ENCODE measurements around the gene CCDC57. TPM values are rescaled to one million over a fixed set of nuclear protein-coding genes. Genes with fewer than 3 reads are reported as not detected.

Gene CCDC57
- total and polyA plus RNA-seq, 9 of the 15 experiments (the other 6 are each of a cell fraction or from before 2014, with no cell fraction given), result 0.83 to 36.2 (median 13.6) TPM

DNA sequence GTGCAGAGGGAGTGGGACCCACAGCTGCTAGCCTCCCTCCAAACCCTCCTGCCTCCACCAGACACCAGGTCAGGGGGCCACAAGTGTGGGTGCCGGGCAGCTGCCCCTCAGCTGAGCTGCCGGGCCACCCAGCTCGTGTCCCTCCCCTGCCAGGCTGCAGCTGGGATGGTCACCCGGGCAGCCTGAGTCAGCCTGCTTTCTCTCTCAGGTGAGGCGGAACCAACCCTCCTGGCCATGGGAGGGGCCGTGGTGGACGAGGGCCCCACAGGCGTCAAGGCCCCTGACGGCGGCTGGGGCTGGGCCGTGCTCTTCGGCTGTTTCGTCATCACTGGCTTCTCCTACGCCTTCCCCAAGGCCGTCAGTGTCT lies 23.1 kb upstream of the CCDC57 start (continued):
- TF ChIP-seq, protein P1, sequence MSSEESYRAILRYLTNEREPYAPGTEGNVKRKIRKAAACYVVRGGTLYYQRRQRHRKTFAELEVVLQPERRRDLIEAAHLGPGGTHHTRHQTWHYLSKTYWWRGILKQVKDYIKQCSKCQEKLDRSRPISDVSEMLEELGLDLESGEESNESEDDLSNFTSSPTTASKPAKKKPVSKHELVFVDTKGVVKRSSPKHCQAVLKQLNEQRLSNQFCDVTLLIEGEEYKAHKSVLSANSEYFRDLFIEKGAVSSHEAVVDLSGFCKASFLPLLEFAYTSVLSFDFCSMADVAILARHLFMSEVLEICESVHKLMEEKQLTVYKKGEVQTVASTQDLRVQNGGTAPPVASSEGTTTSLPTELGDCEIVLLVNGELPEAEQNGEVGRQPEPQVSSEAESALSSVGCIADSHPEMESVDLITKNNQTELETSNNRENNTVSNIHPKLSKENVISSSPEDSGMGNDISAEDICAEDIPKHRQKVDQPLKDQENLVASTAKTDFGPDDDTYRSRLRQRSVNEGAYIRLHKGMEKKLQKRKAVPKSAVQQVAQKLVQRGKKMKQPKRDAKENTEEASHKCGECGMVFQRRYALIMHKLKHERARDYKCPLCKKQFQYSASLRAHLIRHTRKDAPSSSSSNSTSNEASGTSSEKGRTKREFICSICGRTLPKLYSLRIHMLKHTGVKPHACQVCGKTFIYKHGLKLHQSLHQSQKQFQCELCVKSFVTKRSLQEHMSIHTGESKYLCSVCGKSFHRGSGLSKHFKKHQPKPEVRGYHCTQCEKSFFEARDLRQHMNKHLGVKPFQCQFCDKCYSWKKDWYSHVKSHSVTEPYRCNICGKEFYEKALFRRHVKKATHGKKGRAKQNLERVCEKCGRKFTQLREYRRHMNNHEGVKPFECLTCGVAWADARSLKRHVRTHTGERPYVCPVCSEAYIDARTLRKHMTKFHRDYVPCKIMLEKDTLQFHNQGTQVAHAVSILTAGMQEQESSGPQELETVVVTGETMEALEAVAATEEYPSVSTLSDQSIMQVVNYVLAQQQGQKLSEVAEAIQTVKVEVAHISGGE (CRISPR knock-in tag; IDR thresholded peaks at IDR 0.05), result 0 out of 6 replicates have a peak, but pooled peaks of 1 of the 3 experiments have one; percentile 8
- TF ChIP-seq NR1H2 (CRISPR knock-in tag; IDR thresholded peaks at IDR 0.05), result peak; percentile 52; the same call in 1 of the 2 replicates

DNA sequence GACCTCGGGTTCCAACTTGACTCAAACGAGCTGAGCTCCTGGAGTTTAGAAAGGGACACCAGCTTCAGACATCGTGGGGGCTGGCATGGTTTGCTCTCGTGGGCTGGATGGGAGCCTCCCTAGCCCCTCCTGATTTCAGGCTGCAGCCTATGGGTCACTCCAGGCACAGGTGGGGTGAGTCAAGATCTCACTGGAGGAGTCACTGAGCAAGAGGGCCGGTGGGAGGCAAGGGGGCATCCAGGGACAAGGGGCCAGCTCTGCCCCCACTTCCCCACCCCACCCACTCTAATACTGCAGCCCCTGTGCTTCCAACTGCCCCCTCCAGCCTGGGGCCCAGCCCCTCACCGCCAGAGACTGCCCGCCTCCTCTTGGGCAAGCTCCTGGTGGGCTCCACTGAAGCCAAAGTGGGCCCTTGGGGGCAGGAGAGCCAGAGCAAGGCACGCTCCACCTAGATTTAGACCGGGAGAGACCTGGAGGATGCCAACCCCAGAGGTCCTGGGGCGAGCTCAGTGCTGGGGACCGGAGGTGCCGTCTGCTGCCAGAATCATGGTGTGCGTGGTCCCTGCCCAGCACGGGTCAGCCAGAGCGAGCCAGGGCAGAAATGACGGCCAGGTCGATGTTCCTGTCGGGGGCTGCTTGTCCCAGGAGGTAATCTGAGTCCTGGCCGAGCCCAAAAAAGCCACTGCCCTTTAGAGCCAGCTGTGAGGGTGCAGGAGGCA lies 22.6 kb upstream of the CCDC57 start:
- no TSS peak for BruUV-seq (replicated peaks)
- Histone ChIP-seq H3K27me3 (ENCODE audit: control insufficient read depth in 2 of 2, insufficient read depth in 2 of 2, low read length in 2 of 2) (no peaks in the 10 kb centered on the region), H3K4me2 (ENCODE audit: insufficient read depth, low read length) (peak overlapping the region; percentile 56), H3K4me1 (replicated peaks in 1 of 2; ENCODE audit: control insufficient read depth in 2 of 2, insufficient read depth in 2 of 2, low read length in 2 of 2) (peaks cover 47 to 97% of the 10 kb centered on the region in 2 experiments), H3K4me3 (no peak overlapping the region), H3K36me3 (ENCODE audit: control insufficient read depth, insufficient read depth, low read length) (peaks cover 5% of the 10 kb centered on the region; the same call in 1 of the 3 replicates), H3K9me3 (replicated peaks; ENCODE audit: control insufficient read depth, insufficient read depth, low read depth, low read length) (no peaks in the 10 kb centered on the region), H3K9me1 (ENCODE audit: control insufficient read depth, insufficient read depth, low read length) (no peaks in the 10 kb centered on the region), H2AFZ (ENCODE audit: low read depth, low read length) (peak overlapping the region; percentile 38; the same call in 1 of the 2 replicates), H3K9ac (ENCODE audit: insufficient read depth in 1 of 2, low read depth in 2 of 2, low read length in 2 of 2) (peak overlapping the region; percentile 5 to 90; a peak in 3 of 4 replicates), H4K20me1 (replicated peaks; ENCODE audit: control insufficient read depth, insufficient read depth, low read length) (no peaks in the 10 kb centered on the region), H3K79me2 (ENCODE audit: control insufficient read depth, insufficient read depth, low read length) (peaks cover 8% of the 10 kb centered on the region; the same call in 1 of the 3 replicates), H3K27ac (ENCODE audit: extremely low read depth, low read depth, low read length) (no peak overlapping the region; the same call in 2 of the 3 replicates)
- POLR2A ChIA-PET, result interaction anchor here (0.5 to 1.1 kb wide), 5 partner anchors 7 to 111 kb away, joined by 3 to 4 read pairs (median 3); no protein-coding TSS in a partner anchor
- CTCF ChIA-PET (ENCODE audit: low intra/inter-chr PET ratio), result no interaction called here
- FAIRE-seq (peak; percentile 32), ATAC-seq (no peak), DNase-seq (ENCODE audit: extremely low read depth in 1 of 4, low spot score in 3 of 4) (no peak)
- 74% methylated on average over 14 of the region's 19 CpGs for WGBS (ENCODE audit: insufficient coverage, low coverage, missing lambda C conversion rate)
- in situ Hi-C loops (cut with MboI), result no loop called here
- intact Hi-C loops (cut with micrococcal nuclease), result loop anchor here (5.0 kb wide), 1 partner anchor 102 kb away; no protein-coding TSS in a partner anchor
- TF ChIP-seq POLR2G (IDR thresholded peaks at IDR 0.05; ENCODE audit: low read depth, low read length), result 0 out of 2 replicates have a peak, but pooled peaks have one; percentile 2
- TF ChIP-seq, protein P2, sequence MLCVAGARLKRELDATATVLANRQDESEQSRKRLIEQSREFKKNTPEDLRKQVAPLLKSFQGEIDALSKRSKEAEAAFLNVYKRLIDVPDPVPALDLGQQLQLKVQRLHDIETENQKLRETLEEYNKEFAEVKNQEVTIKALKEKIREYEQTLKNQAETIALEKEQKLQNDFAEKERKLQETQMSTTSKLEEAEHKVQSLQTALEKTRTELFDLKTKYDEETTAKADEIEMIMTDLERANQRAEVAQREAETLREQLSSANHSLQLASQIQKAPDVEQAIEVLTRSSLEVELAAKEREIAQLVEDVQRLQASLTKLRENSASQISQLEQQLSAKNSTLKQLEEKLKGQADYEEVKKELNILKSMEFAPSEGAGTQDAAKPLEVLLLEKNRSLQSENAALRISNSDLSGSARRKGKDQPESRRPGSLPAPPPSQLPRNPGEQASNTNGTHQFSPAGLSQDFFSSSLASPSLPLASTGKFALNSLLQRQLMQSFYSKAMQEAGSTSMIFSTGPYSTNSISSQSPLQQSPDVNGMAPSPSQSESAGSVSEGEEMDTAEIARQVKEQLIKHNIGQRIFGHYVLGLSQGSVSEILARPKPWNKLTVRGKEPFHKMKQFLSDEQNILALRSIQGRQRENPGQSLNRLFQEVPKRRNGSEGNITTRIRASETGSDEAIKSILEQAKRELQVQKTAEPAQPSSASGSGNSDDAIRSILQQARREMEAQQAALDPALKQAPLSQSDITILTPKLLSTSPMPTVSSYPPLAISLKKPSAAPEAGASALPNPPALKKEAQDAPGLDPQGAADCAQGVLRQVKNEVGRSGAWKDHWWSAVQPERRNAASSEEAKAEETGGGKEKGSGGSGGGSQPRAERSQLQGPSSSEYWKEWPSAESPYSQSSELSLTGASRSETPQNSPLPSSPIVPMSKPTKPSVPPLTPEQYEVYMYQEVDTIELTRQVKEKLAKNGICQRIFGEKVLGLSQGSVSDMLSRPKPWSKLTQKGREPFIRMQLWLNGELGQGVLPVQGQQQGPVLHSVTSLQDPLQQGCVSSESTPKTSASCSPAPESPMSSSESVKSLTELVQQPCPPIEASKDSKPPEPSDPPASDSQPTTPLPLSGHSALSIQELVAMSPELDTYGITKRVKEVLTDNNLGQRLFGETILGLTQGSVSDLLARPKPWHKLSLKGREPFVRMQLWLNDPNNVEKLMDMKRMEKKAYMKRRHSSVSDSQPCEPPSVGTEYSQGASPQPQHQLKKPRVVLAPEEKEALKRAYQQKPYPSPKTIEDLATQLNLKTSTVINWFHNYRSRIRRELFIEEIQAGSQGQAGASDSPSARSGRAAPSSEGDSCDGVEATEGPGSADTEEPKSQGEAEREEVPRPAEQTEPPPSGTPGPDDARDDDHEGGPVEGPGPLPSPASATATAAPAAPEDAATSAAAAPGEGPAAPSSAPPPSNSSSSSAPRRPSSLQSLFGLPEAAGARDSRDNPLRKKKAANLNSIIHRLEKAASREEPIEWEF (CRISPR knock-in tag; IDR thresholded peaks at IDR 0.05), result no peak
- TF ChIP-seq XRCC4 (IDR thresholded peaks at IDR 0.05; ENCODE audit: extremely low read depth, insufficient read depth, insufficient read length), result no peak
- TF ChIP-seq ZBTB7A (IDR thresholded peaks at IDR 0.05; ENCODE audit: borderline replicate concordance, control insufficient read depth, low read depth, low read length), result 0 out of 2 replicates have a peak, but pooled peaks have one; percentile 2
- no peak for TF ChIP-seq HNRNPL (IDR thresholded peaks at IDR 0.05; ENCODE audit: low read depth, low read length)
- TF ChIP-seq NRF1 (conservative IDR thresholded peaks at IDR 0.05 in 1 of 2, IDR thresholded peaks at IDR 0.05 in 1 of 2), result no peak
- no peak for TF ChIP-seq NONO (IDR thresholded peaks at IDR 0.05; ENCODE audit: low read depth in 2 of 2, low read length in 1 of 2)
